GM19438 (cell line): ENCODE data around the gene SCN1B.

Experiments used
- ATAC-seq: cut with Tn5 transposase; IDR thresholded peaks from one replicate; pipeline ENCODE4 v1.9.1; 2021; ENCODE audit warnings: low read depth; ENCODE audit not compliant: unreplicated experiment

The SCN1B gene

GRCh38 chr19:35051796-35052195 lies 21.5 kb downstream of the SCN1B start:
- no peak for ATAC-seq

GRCh38 chr19:35052599-35053190 lies 22.4 kb downstream of the SCN1B start:
- no peak for ATAC-seq

- ATAC-seq: no peak
Measured at GRCh38 chr19:35053667-35054293, 23.5 kb downstream of the SCN1B start.

DNA sequence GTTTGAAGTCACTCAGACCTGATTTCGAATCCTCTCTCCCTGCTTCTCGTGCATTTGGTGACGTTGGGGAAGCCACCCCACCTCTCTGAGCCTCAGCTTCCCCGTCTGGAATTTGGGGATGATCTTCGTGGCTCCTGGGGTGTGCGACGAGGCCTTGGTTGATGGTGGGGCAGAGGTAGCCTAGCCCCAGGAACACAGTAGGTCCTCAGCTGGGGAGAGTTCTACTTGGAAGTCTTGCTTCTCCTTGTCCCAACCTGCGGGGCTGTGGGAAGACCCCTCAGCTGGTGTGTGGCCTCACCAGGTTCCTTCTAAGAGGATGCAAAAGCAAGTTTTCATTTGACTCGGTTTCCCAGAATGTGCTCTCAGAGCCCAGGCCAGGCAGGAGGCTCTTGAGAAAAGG lies 24.4 kb downstream of the SCN1B start:
- ATAC-seq: no peak

GRCh38 chr19:35055715-35056179 lies 25.5 kb downstream of the SCN1B start:
- no peak for ATAC-seq

GRCh38 chr19:35056513-35057063 lies 26.3 kb downstream of the SCN1B start:
- no peak for ATAC-seq

- ATAC-seq: no peak
Measured at GRCh38 chr19:35058370-35058769, 28.1 kb downstream of the SCN1B start.

GRCh38 chr19:35059006-35059798 lies 28.9 kb downstream of the SCN1B start:
- ATAC-seq: no peak

DNA sequence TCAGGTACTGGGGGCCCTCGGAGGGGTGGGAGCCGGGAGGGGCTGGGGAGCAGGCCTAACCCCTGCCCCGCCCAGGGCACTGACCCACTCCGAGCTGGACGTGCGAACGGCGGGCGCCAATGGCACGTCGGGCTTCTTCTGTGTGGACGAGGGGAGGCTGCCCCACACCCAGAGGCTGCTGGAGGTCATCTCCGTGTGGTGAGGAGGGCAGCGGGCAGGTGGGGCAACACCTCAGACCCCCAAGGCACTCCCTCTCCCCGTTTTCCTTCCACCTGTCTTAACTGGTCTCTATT lies 29.5 kb downstream of the SCN1B start:
- no peak for ATAC-seq

GRCh38 chr19:35060160-35060855 lies 30.0 kb downstream of the SCN1B start:
- no peak for ATAC-seq

- no peak for ATAC-seq
Measured at GRCh38 chr19:35061583-35062373, 31.5 kb downstream of the SCN1B start.

GRCh38 chr19:35062942-35063341 lies 32.7 kb downstream of the SCN1B start:
- ATAC-seq: no peak

- ATAC-seq: no peak
Measured at GRCh38 chr19:35063940-35064818, 33.9 kb downstream of the SCN1B start.

- ATAC-seq: no peak
Measured at GRCh38 chr19:35065574-35065973, 35.3 kb downstream of the SCN1B start.

DNA sequence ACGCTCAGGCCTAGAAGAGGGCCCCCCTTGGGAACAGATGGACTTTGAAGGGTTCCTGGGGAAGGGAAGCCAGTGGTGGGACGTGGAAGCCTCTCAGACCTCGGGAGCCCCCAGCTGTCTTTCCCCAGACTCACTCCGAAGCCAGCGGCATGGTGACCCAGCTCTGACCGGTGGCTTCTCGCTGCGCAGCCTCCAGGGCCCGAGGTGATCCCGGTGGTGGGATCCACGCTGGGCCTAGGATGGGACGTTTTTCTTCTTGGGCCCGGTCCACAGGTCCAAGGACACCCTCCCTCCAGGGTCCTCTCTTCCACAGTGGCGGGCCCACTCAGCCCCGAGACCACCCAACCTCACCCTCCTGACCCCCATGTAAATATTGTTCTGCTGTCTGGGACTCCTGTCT lies 35.9 kb downstream of the SCN1B start:
- ATAC-seq: no peak

DNA sequence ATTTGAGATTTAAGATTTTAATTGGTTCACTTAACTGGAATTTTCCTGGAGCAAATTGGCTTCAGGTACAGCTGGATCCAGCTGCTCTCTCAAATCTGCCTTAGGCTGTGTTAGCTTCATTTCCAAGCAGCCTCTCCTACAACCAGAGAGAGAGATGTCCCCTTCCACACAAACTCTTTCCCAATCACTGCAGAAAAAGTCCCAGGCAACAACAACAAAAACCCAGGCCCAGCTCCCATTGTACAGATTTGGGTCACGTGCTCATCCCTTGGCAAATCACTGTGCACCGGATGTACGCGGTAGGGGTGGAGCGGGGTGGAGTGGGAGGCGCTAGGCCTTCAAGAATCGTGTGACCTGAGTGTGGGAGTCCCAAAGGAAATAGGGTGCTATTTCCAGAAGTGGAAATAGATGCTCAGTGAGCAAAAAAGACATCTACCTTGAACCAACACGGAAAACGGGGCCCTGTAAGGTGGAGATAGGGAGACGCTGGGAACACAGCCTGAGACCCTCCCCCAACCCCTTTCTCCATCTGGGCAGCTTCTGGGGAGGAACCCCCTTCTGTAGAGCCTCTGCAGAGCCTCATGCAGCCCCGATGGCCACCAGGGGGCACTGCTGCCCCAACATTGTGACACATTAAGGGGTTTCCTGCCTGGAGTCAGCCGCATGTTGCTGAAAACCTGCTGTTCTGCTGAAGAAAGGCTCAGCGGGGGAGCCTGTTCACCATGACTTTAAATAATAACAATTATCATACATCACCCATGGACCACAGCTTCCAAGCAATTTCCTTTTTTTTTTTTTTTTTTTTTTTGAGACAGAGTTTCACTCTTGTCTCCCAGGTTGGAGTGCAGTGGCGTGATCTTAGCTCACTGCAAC lies 36.7 kb downstream of the SCN1B start:
- peak; percentile 78 for ATAC-seq

DNA sequence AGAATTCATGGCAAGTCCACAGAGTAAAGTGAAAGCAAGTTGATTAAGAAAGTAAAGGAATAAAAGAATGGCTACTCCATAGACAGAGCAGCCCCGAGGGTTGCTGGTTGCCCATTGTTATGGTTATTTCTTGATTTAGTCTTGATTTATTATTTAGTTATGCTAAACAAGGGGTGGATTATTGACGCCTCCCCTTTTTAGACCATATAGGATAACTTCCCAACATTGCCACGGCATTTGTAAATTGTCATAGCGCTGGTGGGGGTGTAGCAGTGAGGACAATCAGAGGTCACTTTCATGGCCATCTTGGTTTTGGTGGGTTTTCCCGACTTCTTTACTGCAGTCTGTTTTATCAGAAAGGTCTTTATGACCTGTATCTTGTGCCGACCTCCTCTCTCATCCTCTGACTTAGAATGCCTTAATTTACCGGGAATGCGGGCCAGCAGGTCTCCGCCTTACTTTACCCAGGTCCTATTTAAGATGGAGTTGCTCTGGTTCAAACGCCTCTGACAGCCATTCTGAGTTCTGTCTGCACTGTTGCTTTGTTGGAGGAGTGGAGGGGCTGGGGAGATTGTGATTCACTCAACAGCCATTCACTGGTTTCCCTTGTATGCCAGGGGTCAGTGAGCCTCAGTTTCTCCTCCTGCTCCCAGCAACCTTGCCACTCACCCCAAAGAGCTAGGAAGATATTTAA lies 38.8 kb downstream of the SCN1B start:
- ATAC-seq: no peak

GRCh38 chr19:35069696-35070095 lies 39.4 kb downstream of the SCN1B start:
- no peak for ATAC-seq
